ENCODE measurements around the gene TMEM132D. TPM values are rescaled to one million over a fixed set of nuclear protein-coding genes. Genes with fewer than 3 reads are reported as not detected.

The TMEM132D gene
- polyA plus RNA-seq, 1 donor from 2014 or later = 1.3 TPM

- no peak overlapping the region for H3K4me2 ChIP-seq (ENCODE audit: low read length)
- H3K79me2 ChIP-seq (replicated peaks; ENCODE audit: insufficient read depth, low read length) = no peaks in the 10 kb centered on the region
- H3F3A ChIP-seq (ENCODE audit: insufficient read depth, low read length, poor library complexity, severe bottlenecking) = no peaks in the 10 kb centered on the region
- no peaks in the 10 kb centered on the region for H3K9me2 ChIP-seq (ENCODE audit: insufficient read depth, low read length)
- H3K27ac ChIP-seq (ENCODE audit: low read length) = no peak overlapping the region
- no peak overlapping the region for H3K4me3 ChIP-seq (ENCODE audit: low read length)
- H3K36me3 ChIP-seq (ENCODE audit: insufficient read depth, low read length) = no peaks in the 10 kb centered on the region
- TF ChIP-seq POLR2AphosphoS5 (IDR thresholded peaks at IDR 0.05) = no peak
- no peak for TF ChIP-seq EP300 (conservative IDR thresholded peaks at IDR 0.05; ENCODE audit: poor library complexity, severe bottlenecking)
- TF ChIP-seq CTCF (IDR thresholded peaks at IDR 0.05; ENCODE audit: poor library complexity, severe bottlenecking) = no peak
- H3K9me3 ChIP-seq (ENCODE audit: low read length) = no peaks in the 10 kb centered on the region
- H2AFZ ChIP-seq (ENCODE audit: low read depth, low read length) = no peak overlapping the region
- no peak overlapping the region for H3K9ac ChIP-seq (ENCODE audit: low read length)
- no peaks in the 10 kb centered on the region for H3K27me3 ChIP-seq (ENCODE audit: insufficient read depth, low read depth, low read length)
- no peaks in the 10 kb centered on the region for H4K20me1 ChIP-seq (ENCODE audit: insufficient read depth)
Observed at GRCh38 chr12:129789921-129790320, 113.9 kb downstream of the TMEM132D start.

- H3K36me3 ChIP-seq (ENCODE audit: insufficient read depth, low read length) = no peaks in the 10 kb centered on the region
- no peaks in the 10 kb centered on the region for H3K27me3 ChIP-seq (ENCODE audit: insufficient read depth, low read depth, low read length)
- no peak overlapping the region for H3K4me3 ChIP-seq (ENCODE audit: low read length)
- no peaks in the 10 kb centered on the region for H3K79me2 ChIP-seq (replicated peaks; ENCODE audit: insufficient read depth, low read length)
- H3K4me2 ChIP-seq (ENCODE audit: low read length) = no peak overlapping the region
- H3K27ac ChIP-seq (ENCODE audit: low read length) = no peak overlapping the region
- TF ChIP-seq POLR2AphosphoS5 (IDR thresholded peaks at IDR 0.05) (no peak), CTCF (IDR thresholded peaks at IDR 0.05; ENCODE audit: poor library complexity, severe bottlenecking) (no peak), REST (IDR thresholded peaks at IDR 0.05; ENCODE audit: borderline replicate concordance) (no peak), SMC3 (conservative IDR thresholded peaks at IDR 0.05; ENCODE audit: poor library complexity) (no peak), EZH2 (IDR thresholded peaks at IDR 0.05; ENCODE audit: borderline replicate concordance, insufficient read depth, low read length, poor library complexity, severe bottlenecking) (no peak), RAD21 (conservative IDR thresholded peaks at IDR 0.05) (no peak), MXI1 (conservative IDR thresholded peaks at IDR 0.05; ENCODE audit: poor library complexity, severe bottlenecking) (no peak), EP300 (conservative IDR thresholded peaks at IDR 0.05; ENCODE audit: poor library complexity, severe bottlenecking) (no peak)
- no peaks in the 10 kb centered on the region for H3K9me2 ChIP-seq (ENCODE audit: insufficient read depth, low read length)
- no peaks in the 10 kb centered on the region for H4K20me1 ChIP-seq (ENCODE audit: insufficient read depth)
- no peaks in the 10 kb centered on the region for H3K9me3 ChIP-seq (ENCODE audit: low read length)
- no peak overlapping the region for H3K9ac ChIP-seq (ENCODE audit: low read length)
- no peaks in the 10 kb centered on the region for H3F3A ChIP-seq (ENCODE audit: insufficient read depth, low read length, poor library complexity, severe bottlenecking)
- no peak overlapping the region for H2AFZ ChIP-seq (ENCODE audit: low read depth, low read length)
Observed at GRCh38 chr12:129788506-129789084, 115.2 kb downstream of the TMEM132D start.

All from neural cell (in vitro differentiated cells).